ENCODE results near the gene TMED3. TPM values are rescaled to one million over a fixed set of nuclear protein-coding genes. Genes with fewer than 3 reads are reported as not detected.

Gene TMED3
- total RNA-seq, 4 donors from 2014 or later = 156 to 235 (median 190) TPM

DNA sequence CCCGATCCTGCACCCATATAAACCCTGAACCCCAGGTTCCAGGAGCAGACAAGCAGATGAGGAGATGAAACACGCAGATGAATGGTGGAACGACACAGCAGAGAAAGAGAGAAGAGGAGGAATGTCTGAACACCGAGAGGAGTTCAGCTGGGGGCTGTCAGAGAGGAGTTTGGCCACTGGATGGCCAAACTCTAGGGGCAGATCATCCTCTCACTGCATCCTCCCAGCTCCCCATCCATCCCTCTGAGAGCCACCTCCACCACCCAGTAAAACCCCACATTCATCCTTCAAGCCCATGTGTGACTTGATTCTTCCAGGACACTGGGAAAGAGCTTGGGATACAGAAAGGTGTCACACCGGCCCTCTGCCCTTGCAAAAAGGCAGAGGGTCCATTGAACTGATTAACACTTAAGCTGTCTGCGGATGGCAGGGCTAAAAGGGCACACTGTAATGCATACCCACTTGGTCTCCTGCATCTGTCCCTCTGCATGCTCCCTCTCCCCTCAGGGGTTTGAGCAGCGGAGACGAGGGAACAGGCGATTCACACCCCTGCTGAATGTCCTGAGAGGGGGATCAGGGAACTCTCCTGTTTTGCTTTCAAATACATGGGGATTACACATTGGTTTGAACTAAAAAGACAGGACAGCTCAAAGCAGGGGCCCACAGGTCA lies 53.8 kb downstream of the TMED3 start:
- intact Hi-C loops (cut with DNase I) = no loop called here
- TF ChIP-seq POLR2A (IDR thresholded peaks at IDR 0.05) = no peak
- TF ChIP-seq, protein P1, sequence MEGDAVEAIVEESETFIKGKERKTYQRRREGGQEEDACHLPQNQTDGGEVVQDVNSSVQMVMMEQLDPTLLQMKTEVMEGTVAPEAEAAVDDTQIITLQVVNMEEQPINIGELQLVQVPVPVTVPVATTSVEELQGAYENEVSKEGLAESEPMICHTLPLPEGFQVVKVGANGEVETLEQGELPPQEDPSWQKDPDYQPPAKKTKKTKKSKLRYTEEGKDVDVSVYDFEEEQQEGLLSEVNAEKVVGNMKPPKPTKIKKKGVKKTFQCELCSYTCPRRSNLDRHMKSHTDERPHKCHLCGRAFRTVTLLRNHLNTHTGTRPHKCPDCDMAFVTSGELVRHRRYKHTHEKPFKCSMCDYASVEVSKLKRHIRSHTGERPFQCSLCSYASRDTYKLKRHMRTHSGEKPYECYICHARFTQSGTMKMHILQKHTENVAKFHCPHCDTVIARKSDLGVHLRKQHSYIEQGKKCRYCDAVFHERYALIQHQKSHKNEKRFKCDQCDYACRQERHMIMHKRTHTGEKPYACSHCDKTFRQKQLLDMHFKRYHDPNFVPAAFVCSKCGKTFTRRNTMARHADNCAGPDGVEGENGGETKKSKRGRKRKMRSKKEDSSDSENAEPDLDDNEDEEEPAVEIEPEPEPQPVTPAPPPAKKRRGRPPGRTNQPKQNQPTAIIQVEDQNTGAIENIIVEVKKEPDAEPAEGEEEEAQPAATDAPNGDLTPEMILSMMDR (IDR thresholded peaks at IDR 0.05) = no peak
- DNase-seq = no peak
- Histone ChIP-seq H3K4me1 (no peaks in the 10 kb centered on the region), H3K27ac (no peak overlapping the region), H3K27me3 (no peaks in the 10 kb centered on the region), H3K36me3 (no peaks in the 10 kb centered on the region), H3K4me3 (replicated peaks in 1 of 3) (no peak overlapping the region), H3K9me3 (no peaks in the 10 kb centered on the region)
- 92 to 96% methylated on average over 9 of the region's 9 CpGs for WGBS, 2 donors

DNA sequence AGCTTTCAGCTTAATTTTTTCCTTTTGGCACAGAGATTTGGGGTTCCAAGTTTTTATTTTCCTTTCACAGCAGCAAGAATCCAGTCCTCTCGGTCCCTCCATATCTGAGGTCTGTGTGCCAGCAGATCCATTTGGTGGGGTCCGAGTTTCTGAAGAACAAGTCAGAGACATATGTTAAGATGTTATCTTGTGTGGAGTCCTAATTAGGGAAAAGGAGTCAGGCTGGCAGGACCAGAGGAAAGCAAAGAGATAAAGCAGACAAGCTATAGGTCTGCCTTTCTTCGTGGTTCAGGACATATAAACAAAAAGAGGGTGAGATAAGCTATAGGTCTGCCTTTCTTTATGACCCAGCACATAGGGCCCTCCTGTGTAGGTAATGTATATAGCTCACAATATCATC lies 54.9 kb downstream of the TMED3 start:
- 57 to 76% methylated on average over 3 of the region's 3 CpGs for WGBS, 2 donors
- intact Hi-C loops (cut with DNase I) = no loop called here
- H3K27ac ChIP-seq = no peak overlapping the region
- H3K9me3 ChIP-seq = no peaks in the 10 kb centered on the region
- no peaks in the 10 kb centered on the region for H3K27me3 ChIP-seq
- no peak overlapping the region for H3K4me3 ChIP-seq (replicated peaks in 1 of 3)
- TF ChIP-seq POLR2A (IDR thresholded peaks at IDR 0.05) = no peak
- TF ChIP-seq, protein P1 (IDR thresholded peaks at IDR 0.05) = no peak
- H3K36me3 ChIP-seq = no peaks in the 10 kb centered on the region
- DNase-seq = no peak
- H3K4me1 ChIP-seq = no peaks in the 10 kb centered on the region

DNA sequence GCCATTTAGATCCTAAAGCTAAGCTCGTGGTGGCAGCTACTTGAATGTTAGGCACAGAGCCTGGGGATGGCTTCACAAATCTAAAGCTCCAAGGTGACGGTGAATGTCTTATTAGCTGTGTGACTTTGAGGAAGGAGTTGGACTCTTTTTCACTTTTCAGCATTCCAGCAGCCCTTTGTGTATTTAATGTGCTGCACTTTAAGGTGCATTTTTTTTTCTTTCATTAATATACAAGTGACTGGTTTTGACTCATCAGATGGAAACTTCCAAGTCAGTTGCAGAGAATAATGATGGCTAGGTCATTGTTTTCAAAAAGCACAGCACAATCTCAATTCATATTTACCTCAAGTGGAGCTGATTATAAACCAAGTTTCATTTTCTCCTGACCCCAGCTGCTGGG lies 55.8 kb downstream of the TMED3 start:
- H3K9me3 ChIP-seq = no peaks in the 10 kb centered on the region
- H3K4me1 ChIP-seq = no peaks in the 10 kb centered on the region
- H3K36me3 ChIP-seq = no peaks in the 10 kb centered on the region
- TF ChIP-seq, protein P1 (IDR thresholded peaks at IDR 0.05) = no peak
- TF ChIP-seq POLR2A (IDR thresholded peaks at IDR 0.05) = no peak
- intact Hi-C loops (cut with DNase I) = no loop called here
- H3K27ac ChIP-seq = no peak overlapping the region
- H3K27me3 ChIP-seq = no peaks in the 10 kb centered on the region
- 58 to 59% methylated on average over 2 of the region's 2 CpGs for WGBS, 2 donors
- no peak overlapping the region for H3K4me3 ChIP-seq (replicated peaks in 1 of 3)
- DNase-seq = no peak

DNA sequence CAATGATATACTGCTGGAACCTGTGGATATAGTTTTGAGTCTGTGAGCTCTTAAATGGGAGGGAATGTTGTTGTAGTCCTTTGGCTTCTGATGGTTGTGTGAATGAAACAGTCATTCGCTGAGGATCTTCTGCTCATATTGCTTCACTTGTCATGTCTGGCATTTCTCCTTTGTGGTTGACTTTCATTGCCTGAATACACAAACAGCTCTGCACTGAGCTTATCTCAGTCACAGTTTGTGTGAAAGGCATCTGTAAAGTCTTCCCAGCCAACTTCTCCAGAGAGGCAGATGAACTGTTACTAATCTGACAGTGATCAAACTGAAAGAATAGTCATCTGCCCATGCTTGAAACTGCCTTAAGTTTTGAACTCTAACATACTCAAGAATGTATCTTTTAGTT lies 59.8 kb downstream of the TMED3 start:
- H3K9me3 ChIP-seq = no peaks in the 10 kb centered on the region
- DNase-seq = no peak
- H3K4me3 ChIP-seq (replicated peaks in 1 of 3) = no peak overlapping the region
- 81 to 93% methylated on average over 1 of the region's 1 CpG for WGBS, 2 donors
- intact Hi-C loops (cut with DNase I) = no loop called here
- H3K27ac ChIP-seq = no peak overlapping the region
- H3K4me1 ChIP-seq = no peaks in the 10 kb centered on the region
- H3K27me3 ChIP-seq = no peaks in the 10 kb centered on the region
- TF ChIP-seq, protein P1 (IDR thresholded peaks at IDR 0.05) = no peak
- TF ChIP-seq POLR2A (IDR thresholded peaks at IDR 0.05) = no peak
- H3K36me3 ChIP-seq = no peaks in the 10 kb centered on the region

DNA sequence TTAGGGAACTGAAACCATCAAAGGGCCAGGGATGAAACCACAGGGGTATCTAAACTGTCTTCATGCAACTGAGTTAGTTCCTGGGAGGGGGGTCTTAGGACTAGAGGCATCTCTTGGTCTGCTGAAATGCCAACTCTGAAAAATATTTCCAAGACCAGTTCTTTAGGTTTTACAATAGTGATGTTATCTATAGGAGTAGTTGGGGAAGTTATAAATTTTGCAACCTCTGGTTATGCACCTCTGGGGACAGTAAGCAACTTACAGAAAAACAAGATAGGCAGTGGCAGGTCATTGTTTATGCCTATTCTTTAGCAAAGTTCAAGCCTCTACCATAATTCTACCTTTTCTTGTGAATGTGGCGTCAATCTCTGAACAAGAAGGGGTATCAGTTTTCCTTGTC lies 60.7 kb downstream of the TMED3 start:
- Histone ChIP-seq H3K4me3 (replicated peaks in 1 of 3) (no peak overlapping the region), H3K27me3 (no peaks in the 10 kb centered on the region), H3K4me1 (no peaks in the 10 kb centered on the region), H3K9me3 (no peaks in the 10 kb centered on the region), H3K36me3 (no peaks in the 10 kb centered on the region), H3K27ac (no peak overlapping the region)
- no peak for DNase-seq
- WGBS, 2 donors = 100% methylated on average over 1 of the region's 1 CpG
- intact Hi-C loops (cut with DNase I) = no loop called here
- TF ChIP-seq, protein P1 (IDR thresholded peaks at IDR 0.05) = no peak
- no peak for TF ChIP-seq POLR2A (IDR thresholded peaks at IDR 0.05)

Measured in thyroid gland (tissue), 4 donors.